GM21526 (cell line): ENCODE results near the gene RNASEH2B.
A peak's percentile ranks its signal among the peaks of the same experiment; 100 is the strongest.

Experiments used
- ATAC-seq: cut with Tn5 transposase; IDR thresholded peaks from one replicate; pipeline ENCODE4 v1.9.1; 2021; ENCODE audit warnings: moderate library complexity; ENCODE audit not compliant: unreplicated experiment, low FRiP score

The RNASEH2B gene

GRCh38 chr13:50991579-50992521 lies 82.3 kb downstream of the RNASEH2B start:
- ATAC-seq = peak; percentile 77

GRCh38 chr13:50993371-50993770 lies 83.8 kb downstream of the RNASEH2B start:
- no peak for ATAC-seq

- no peak for ATAC-seq
Measured at GRCh38 chr13:50993934-50994333, 84.3 kb downstream of the RNASEH2B start.

- no peak for ATAC-seq
Measured at GRCh38 chr13:50994651-50995050, 85.1 kb downstream of the RNASEH2B start.

GRCh38 chr13:50995854-50996253 lies 86.3 kb downstream of the RNASEH2B start:
- no peak for ATAC-seq

GRCh38 chr13:50998326-50998725 lies 88.7 kb downstream of the RNASEH2B start:
- ATAC-seq = no peak

- no peak for ATAC-seq
Measured at GRCh38 chr13:50999641-51000040, 90.0 kb downstream of the RNASEH2B start.

- no peak for ATAC-seq
Measured at GRCh38 chr13:51000061-51000460, 90.5 kb downstream of the RNASEH2B start.

GRCh38 chr13:51000571-51001260 lies 91.1 kb downstream of the RNASEH2B start:
- ATAC-seq = no peak

GRCh38 chr13:51001335-51001734 lies 91.7 kb downstream of the RNASEH2B start:
- no peak for ATAC-seq

GRCh38 chr13:51002736-51003135 lies 93.1 kb downstream of the RNASEH2B start:
- no peak for ATAC-seq

GRCh38 chr13:51003642-51004041 lies 94.1 kb downstream of the RNASEH2B start:
- ATAC-seq = no peak

- ATAC-seq = no peak
Measured at GRCh38 chr13:51004111-51004865, 94.7 kb downstream of the RNASEH2B start.

GRCh38 chr13:51004918-51005460 lies 95.4 kb downstream of the RNASEH2B start:
- ATAC-seq = no peak

- ATAC-seq = no peak
Measured at GRCh38 chr13:51005566-51005965, 96.0 kb downstream of the RNASEH2B start.
